SK-N-SH (cell line): ENCODE data around the gene DSCAM. TPM values are rescaled to one million over a fixed set of nuclear protein-coding genes. Genes with fewer than 3 reads are reported as not detected.

Experiments used
- CTCF ChIA-PET: fragments of 300-600, 350-600 bp; formaldehyde crosslinking; extraction: SDS; loops from one replicate; lab custom pipeline; 2021; lab: Yijun Ruan, JAX
- POLR2A ChIA-PET: fragments of 350-600 bp; sonication (Branson Sonifier 250); formaldehyde crosslinking; extraction: SDS; loops from one replicate; lab custom pipeline; 2020; ENCODE audit warnings: antibody characterized with exemption, inconsistent platforms; lab: Yijun Ruan, JAX
- DNase-seq: peaks from one replicate; pipeline ENCODE4 v3.0.0; 2012
- H2AFZ ChIP-seq: fragments of 200-600 bp; sonication (generic); 2 replicates; pipeline ENCODE4 v1.8.1; 2016; ENCODE audit warnings: antibody characterized with exemption, mild to moderate bottlenecking, low read depth
- H3F3A ChIP-seq: fragments of 200-600 bp; sonication (generic); replicated peaks from 2 replicates; pipeline ENCODE3; 2016; ENCODE audit warnings: antibody characterized with exemption, mild to moderate bottlenecking; ENCODE audit not compliant: insufficient read depth
- H3K27ac ChIP-seq, 2 experiments: fragments of 200-500 bp in 1 of 2; fragments of 200-600 bp in 1 of 2; sonication (Bioruptor generic) in 1 of 2; sonication (generic), shearing (Covaris generic) in 1 of 2; 2 replicates each; pipeline versions ENCODE4 v1.5.1 to v1.6.1; 2014 to 2016; ENCODE audit warnings: low read depth in 2 of 2, inconsistent platforms in 1 of 2, low read length in 1 of 2, mild to moderate bottlenecking in 1 of 2, mixed read lengths in 1 of 2
- H3K27me3 ChIP-seq: fragments of 200-600 bp; sonication (generic), shearing (Covaris generic); 2 replicates; pipeline ENCODE4 v1.6.1; 2016; ENCODE audit warnings: mixed run types; ENCODE audit not compliant: insufficient read depth
- H3K36me3 ChIP-seq, 2 experiments: fragments of 200-500 bp in 1 of 2; fragments of 200-600 bp in 1 of 2; sonication (Bioruptor generic) in 1 of 2; sonication (generic) in 1 of 2; replicated peaks in 1 of 2; 2 replicates each; pipeline versions ENCODE3 to v1.5.1; 2014 to 2016; ENCODE audit warnings: low read length in 1 of 2, mild to moderate bottlenecking in 1 of 2; ENCODE audit not compliant: insufficient read depth in 2 of 2, control insufficient read depth in 1 of 2
- H3K4me1 ChIP-seq, 2 experiments: fragments of 200-500 bp in 1 of 2; fragments of 200-600 bp in 1 of 2; sonication (Bioruptor generic) in 1 of 2; sonication (generic), shearing (Covaris generic) in 1 of 2; 2 replicates each; pipeline versions ENCODE4 v1.5.1 to v1.6.1; 2014 to 2016; ENCODE audit warnings: low read depth in 1 of 2, low read length in 1 of 2, mixed run types in 1 of 2; ENCODE audit not compliant: insufficient read depth in 2 of 2, control insufficient read depth in 1 of 2
- H3K4me2 ChIP-seq: fragments of 200-600 bp; sonication (generic), shearing (Covaris generic); 2 replicates; pipeline ENCODE4 v1.6.1; 2017; ENCODE audit warnings: mixed run types
- H3K4me3 ChIP-seq, 2 experiments: fragments of 200-500 bp in 1 of 2; fragments of 200-600 bp in 1 of 2; sonication (Bioruptor generic) in 1 of 2; sonication (generic), shearing (Covaris generic) in 1 of 2; 2 replicates each; pipeline versions ENCODE4 v1.5.1 to v1.8.1; 2014 to 2016; ENCODE audit warnings: low read depth in 2 of 2, inconsistent platforms in 1 of 2, low read length in 1 of 2, mild to moderate bottlenecking in 1 of 2, mixed read lengths in 1 of 2, moderate library complexity in 1 of 2
- H3K79me2 ChIP-seq: fragments of 200-600 bp; sonication (generic); 2 replicates; pipeline ENCODE4 v1.8.1; 2017; ENCODE audit warnings: mild to moderate bottlenecking; ENCODE audit not compliant: insufficient read depth
- H3K9ac ChIP-seq: fragments of 200-600 bp; sonication (generic); 2 replicates; pipeline ENCODE4 v1.6.1; 2017; ENCODE audit warnings: mixed run types
- H3K9me2 ChIP-seq: fragments of 200-600 bp; sonication (generic); 2 replicates; pipeline ENCODE4 v1.6.1; 2017; ENCODE audit warnings: mixed run types
- H3K9me3 ChIP-seq: fragments of 200-600 bp; sonication (generic); 2 replicates; pipeline ENCODE4 v1.6.1; 2017; ENCODE audit warnings: mixed run types, mild to moderate bottlenecking, moderate library complexity
- H4K20me1 ChIP-seq: fragments of 200-600 bp; sonication (generic); 2 replicates; pipeline ENCODE4 v1.6.1; 2017; ENCODE audit warnings: mild to moderate bottlenecking, mixed run types; ENCODE audit not compliant: insufficient read depth
- CHD2 ChIP-seq: fragments of 150-350 bp; IDR thresholded peaks from 2 replicates; pipeline ENCODE4 v1.6.1; 2018; ENCODE audit warnings: low read length; ENCODE audit not compliant: partially characterized antibody
- EP300 ChIP-seq, 2 experiments: IDR thresholded peaks; 2 replicates each; pipeline versions ENCODE4 v1.4.0 to v1.6.1; 2012; ENCODE audit warnings: borderline replicate concordance in 1 of 2, low read depth in 1 of 2, low read length in 1 of 2
- FOSL2 ChIP-seq: IDR thresholded peaks from 2 replicates; pipeline ENCODE4 v1.4.0; 2012; ENCODE audit warnings: low read depth, mild to moderate bottlenecking, moderate library complexity, borderline replicate concordance
- FOXJ3 ChIP-seq: sonication (generic); formaldehyde crosslinking; IDR thresholded peaks from 2 replicates; pipeline ENCODE4 v1.5.1; 2020; ENCODE audit warnings: mild to moderate bottlenecking, missing genetic modification reagents
- FOXM1 ChIP-seq: IDR thresholded peaks from 2 replicates; pipeline ENCODE4 v1.4.0; 2012; ENCODE audit warnings: low read depth, mild to moderate bottlenecking
- GATA2 ChIP-seq: sonication (generic); formaldehyde crosslinking; IDR thresholded peaks from 2 replicates; pipeline ENCODE4 v1.5.0; 2020; ENCODE audit warnings: mild to moderate bottlenecking, missing genetic modification reagents
- MXI1 ChIP-seq: IDR thresholded peaks from 2 replicates; pipeline ENCODE4 v1.6.1; 2012; ENCODE audit warnings: mild to moderate bottlenecking, low read depth, low read length, improper control_type of control experiment
- NRF1 ChIP-seq: IDR thresholded peaks from 2 replicates; pipeline ENCODE4 v1.6.1; 2012; ENCODE audit warnings: low read depth, mild to moderate bottlenecking, low read length
- POLR2AphosphoS5 ChIP-seq: IDR thresholded peaks from 2 replicates; pipeline ENCODE4 v1.6.1; 2012; ENCODE audit warnings: low read depth, low read length
- RAD21 ChIP-seq: IDR thresholded peaks from 2 replicates; pipeline ENCODE4 v1.6.1; 2012; ENCODE audit warnings: mild to moderate bottlenecking, low read length
- RCOR1 ChIP-seq: fragments of 150-350 bp; IDR thresholded peaks from 2 replicates; pipeline ENCODE4 v1.6.1; 2017; ENCODE audit warnings: antibody characterized with exemption, low read length
- RXRA ChIP-seq: IDR thresholded peaks from 2 replicates; pipeline ENCODE4 v1.4.0; 2012; ENCODE audit warnings: low read depth, mild to moderate bottlenecking, borderline replicate concordance
- SIN3A ChIP-seq: IDR thresholded peaks from 2 replicates; pipeline ENCODE4 v1.6.1; 2012; ENCODE audit warnings: low read depth, mild to moderate bottlenecking, low read length, moderate library complexity, borderline replicate concordance
- TAF1 ChIP-seq: IDR thresholded peaks from 2 replicates; pipeline ENCODE4 v1.6.1; 2012; ENCODE audit warnings: low read depth, mild to moderate bottlenecking, low read length, moderate library complexity, borderline replicate concordance
- YY1 ChIP-seq: IDR thresholded peaks from 2 replicates; pipeline ENCODE4 v1.4.0; 2012; ENCODE audit warnings: low read depth, mild to moderate bottlenecking
- WGBS: methylation state at CpG from one replicate; pipeline ENCODE4 v1.1.6; 2017; ENCODE audit warnings: low lambda C conversion rate; 5-methylcytosine and 5-hydroxymethylcytosine counted together
- polyA plus RNA-seq, 3 experiments: library from polyadenylated mRNA; depleted of rRNA; stranded (reverse); fragments of >200 nt; gene quantifications; 2 replicates each; pipeline ENCODE4 v1.2.3, GENCODE V29; 2012
- TF ChIP-seq, protein P1 (sequence below): fragments of 150-350 bp; IDR thresholded peaks from 2 replicates; pipeline ENCODE4 v1.6.1; 2016; ENCODE audit warnings: mild to moderate bottlenecking, low read depth, low read length
- TF ChIP-seq, protein P2 (sequence below): IDR thresholded peaks from 2 replicates; pipeline ENCODE4 v1.6.1; 2012; ENCODE audit warnings: mild to moderate bottlenecking, low read depth, low read length, moderate library complexity
- TF ChIP-seq, protein P3 (sequence below): IDR thresholded peaks from 2 replicates; pipeline ENCODE4 v1.4.0; 2012; ENCODE audit warnings: low read depth, borderline replicate concordance
- TF ChIP-seq, protein P4 (sequence below): IDR thresholded peaks from 2 replicates; pipeline ENCODE4 v1.4.0; 2012; ENCODE audit warnings: low read depth
- TF ChIP-seq, protein P5 (sequence below): fragments of 150-350 bp; IDR thresholded peaks from 2 replicates; pipeline ENCODE4 v1.6.1; 2017; ENCODE audit warnings: antibody characterized with exemption, low read length, low read depth, borderline replicate concordance

Gene DSCAM
- polyA plus RNA-seq, 1 of the 3 experiments (the other 2 are of a cell fraction), result not detected

DNA sequence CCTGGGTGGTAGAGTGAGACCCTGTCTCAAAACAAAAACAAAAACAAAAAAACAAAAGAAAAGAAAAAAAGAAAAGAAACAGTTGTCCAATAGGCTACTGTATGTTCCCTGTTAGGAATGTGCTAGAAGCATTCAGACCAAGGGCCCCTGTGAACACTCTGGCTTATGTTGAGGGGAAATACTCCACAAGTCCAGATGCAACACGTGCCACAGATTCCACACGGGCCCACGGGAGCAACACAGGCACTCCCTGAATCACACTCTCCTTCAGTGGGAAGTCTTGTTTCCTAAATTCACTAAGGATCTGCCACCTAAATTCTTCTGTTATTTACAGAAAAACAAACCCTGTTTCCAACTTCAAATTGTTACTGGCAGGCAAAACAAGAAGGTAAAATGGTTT is 688.6 kb downstream of the DSCAM start:
- POLR2A ChIA-PET, result no interaction called here
- Histone ChIP-seq H3K27ac (no peak overlapping the region), H3K27me3 (no peaks in the 10 kb centered on the region), H3K4me3 (no peak overlapping the region)
- TF ChIP-seq, protein P1, sequence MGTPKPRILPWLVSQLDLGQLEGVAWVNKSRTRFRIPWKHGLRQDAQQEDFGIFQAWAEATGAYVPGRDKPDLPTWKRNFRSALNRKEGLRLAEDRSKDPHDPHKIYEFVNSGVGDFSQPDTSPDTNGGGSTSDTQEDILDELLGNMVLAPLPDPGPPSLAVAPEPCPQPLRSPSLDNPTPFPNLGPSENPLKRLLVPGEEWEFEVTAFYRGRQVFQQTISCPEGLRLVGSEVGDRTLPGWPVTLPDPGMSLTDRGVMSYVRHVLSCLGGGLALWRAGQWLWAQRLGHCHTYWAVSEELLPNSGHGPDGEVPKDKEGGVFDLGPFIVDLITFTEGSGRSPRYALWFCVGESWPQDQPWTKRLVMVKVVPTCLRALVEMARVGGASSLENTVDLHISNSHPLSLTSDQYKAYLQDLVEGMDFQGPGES, result no peak
- TF ChIP-seq YY1 (no peak), FOSL2 (no peak), TAF1 (no peak), NRF1 (no peak), FOXJ3 (CRISPR knock-in tag) (no peak), RXRA (no peak), FOXM1 (no peak), RCOR1 (no peak), MXI1 (no peak), POLR2AphosphoS5 (no peak), RAD21 (no peak), SIN3A (no peak), GATA2 (CRISPR knock-in tag) (no peak), CHD2 (no peak), EP300 (IDR thresholded peaks at IDR 0.05; ENCODE audit: borderline replicate concordance in 1 of 2, low read depth in 1 of 2, low read length in 1 of 2) (no peak)
- TF ChIP-seq, protein P2, sequence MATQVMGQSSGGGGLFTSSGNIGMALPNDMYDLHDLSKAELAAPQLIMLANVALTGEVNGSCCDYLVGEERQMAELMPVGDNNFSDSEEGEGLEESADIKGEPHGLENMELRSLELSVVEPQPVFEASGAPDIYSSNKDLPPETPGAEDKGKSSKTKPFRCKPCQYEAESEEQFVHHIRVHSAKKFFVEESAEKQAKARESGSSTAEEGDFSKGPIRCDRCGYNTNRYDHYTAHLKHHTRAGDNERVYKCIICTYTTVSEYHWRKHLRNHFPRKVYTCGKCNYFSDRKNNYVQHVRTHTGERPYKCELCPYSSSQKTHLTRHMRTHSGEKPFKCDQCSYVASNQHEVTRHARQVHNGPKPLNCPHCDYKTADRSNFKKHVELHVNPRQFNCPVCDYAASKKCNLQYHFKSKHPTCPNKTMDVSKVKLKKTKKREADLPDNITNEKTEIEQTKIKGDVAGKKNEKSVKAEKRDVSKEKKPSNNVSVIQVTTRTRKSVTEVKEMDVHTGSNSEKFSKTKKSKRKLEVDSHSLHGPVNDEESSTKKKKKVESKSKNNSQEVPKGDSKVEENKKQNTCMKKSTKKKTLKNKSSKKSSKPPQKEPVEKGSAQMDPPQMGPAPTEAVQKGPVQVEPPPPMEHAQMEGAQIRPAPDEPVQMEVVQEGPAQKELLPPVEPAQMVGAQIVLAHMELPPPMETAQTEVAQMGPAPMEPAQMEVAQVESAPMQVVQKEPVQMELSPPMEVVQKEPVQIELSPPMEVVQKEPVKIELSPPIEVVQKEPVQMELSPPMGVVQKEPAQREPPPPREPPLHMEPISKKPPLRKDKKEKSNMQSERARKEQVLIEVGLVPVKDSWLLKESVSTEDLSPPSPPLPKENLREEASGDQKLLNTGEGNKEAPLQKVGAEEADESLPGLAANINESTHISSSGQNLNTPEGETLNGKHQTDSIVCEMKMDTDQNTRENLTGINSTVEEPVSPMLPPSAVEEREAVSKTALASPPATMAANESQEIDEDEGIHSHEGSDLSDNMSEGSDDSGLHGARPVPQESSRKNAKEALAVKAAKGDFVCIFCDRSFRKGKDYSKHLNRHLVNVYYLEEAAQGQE, result no peak
- TF ChIP-seq, protein P3, sequence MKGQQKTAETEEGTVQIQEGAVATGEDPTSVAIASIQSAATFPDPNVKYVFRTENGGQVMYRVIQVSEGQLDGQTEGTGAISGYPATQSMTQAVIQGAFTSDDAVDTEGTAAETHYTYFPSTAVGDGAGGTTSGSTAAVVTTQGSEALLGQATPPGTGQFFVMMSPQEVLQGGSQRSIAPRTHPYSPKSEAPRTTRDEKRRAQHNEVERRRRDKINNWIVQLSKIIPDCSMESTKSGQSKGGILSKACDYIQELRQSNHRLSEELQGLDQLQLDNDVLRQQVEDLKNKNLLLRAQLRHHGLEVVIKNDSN, result no peak
- TF ChIP-seq, protein P4, sequence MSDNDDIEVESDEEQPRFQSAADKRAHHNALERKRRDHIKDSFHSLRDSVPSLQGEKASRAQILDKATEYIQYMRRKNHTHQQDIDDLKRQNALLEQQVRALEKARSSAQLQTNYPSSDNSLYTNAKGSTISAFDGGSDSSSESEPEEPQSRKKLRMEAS, result no peak
- TF ChIP-seq, protein P5, sequence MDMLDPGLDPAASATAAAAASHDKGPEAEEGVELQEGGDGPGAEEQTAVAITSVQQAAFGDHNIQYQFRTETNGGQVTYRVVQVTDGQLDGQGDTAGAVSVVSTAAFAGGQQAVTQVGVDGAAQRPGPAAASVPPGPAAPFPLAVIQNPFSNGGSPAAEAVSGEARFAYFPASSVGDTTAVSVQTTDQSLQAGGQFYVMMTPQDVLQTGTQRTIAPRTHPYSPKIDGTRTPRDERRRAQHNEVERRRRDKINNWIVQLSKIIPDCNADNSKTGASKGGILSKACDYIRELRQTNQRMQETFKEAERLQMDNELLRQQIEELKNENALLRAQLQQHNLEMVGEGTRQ, result no peak
- TF ChIP-seq, all 33 proteins: peak for 0
- Histone ChIP-seq H3K9ac (no peak overlapping the region), H2AFZ (no peak overlapping the region), H3K9me3 (no peaks in the 10 kb centered on the region), H3K4me1 (no peaks in the 10 kb centered on the region; a peak in 1 of 4 replicates), H3K4me2 (no peak overlapping the region), H3K9me2 (no peaks in the 10 kb centered on the region), H3K36me3 (no peaks in the 10 kb centered on the region), H3K79me2 (no peaks in the 10 kb centered on the region), H4K20me1 (no peaks in the 10 kb centered on the region), H3F3A (no peaks in the 10 kb centered on the region)
- CTCF ChIA-PET, result interaction anchor here (1.0 to 4.6 kb wide), 4 partner anchors 8 to 227 kb away, joined by 3 to 25 read pairs (median 6); no protein-coding TSS in a partner anchor
- 15% methylated on average over 3 of the region's 3 CpGs for WGBS
- no peak for DNase-seq
